GM19023 (cell line): Measurements from ENCODE around the gene CXCR5.

ENCODE experiments used
- ATAC-seq: cut with Tn5 transposase; IDR thresholded peaks from one replicate; pipeline ENCODE4 v1.9.1; 2021; ENCODE audit warnings: mild to moderate bottlenecking, moderate library complexity; ENCODE audit not compliant: unreplicated experiment

CXCR5 gene

DNA sequence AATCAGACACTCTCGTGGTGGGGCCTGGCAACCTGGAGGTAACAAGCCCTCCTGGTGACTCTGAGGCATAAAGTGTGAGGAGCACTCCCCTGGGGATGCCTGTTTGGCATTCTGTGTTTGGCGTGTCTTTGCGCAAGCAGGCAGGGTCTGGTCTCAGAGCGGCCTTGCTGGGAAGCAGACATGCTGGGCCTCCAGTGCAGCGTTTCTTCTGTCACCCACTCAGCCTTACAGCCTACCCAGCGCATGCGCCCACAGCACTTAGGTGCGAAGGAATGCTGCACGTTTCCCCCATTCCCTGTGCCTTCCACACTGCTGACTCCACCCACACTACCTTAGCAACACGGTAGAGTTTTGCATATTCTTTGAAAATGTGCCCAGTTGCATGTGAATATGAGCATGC lies 7.4 kb upstream of the CXCR5 start:
- no peak for ATAC-seq

GRCh38 chr11:118877487-118878162 lies 6.1 kb upstream of the CXCR5 start:
- ATAC-seq: no peak

- no peak for ATAC-seq
These were observed 5.5 kb upstream of the CXCR5 start for GRCh38 chr11:118878163-118878563.

DNA sequence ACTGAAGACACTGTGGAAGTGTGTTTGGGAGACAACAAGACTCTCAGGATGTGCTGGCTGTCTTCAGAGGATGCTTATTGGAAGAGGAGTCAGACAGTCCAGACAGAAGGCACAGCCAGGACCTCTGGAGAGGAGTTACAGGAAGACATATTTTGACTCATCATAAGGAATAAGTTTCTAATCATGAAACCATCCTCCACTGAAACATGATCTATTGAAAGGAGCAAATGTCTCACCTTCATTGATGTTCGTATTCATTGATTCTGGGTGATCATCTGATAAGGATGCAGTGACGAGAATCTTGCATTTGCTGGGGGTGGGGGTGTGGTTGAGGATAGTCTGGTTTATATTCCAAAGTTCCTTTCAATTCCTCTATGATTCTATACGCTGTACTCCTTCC lies 2.5 kb upstream of the CXCR5 start:
- ATAC-seq: no peak

DNA sequence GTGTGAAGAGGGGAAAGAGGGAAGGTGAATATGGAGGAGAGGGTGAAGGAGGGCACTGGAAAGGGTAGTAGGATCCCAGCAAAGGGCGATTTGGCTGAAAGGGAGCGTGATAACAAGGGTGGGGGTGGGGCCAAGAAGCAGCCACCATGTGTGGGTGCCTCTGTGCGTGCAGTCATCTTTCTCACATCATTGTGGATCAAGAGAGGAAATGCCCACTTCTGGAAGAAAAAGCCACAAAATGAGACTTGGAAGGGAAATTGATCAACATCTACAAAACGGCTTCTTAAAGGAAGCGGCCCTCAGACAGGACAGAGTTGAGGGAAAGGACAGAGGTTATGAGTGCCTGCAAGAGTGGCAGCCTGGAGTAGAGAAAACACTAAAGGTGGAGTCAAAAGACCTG lies 1.2 kb upstream of the CXCR5 start:
- ATAC-seq: no peak

DNA sequence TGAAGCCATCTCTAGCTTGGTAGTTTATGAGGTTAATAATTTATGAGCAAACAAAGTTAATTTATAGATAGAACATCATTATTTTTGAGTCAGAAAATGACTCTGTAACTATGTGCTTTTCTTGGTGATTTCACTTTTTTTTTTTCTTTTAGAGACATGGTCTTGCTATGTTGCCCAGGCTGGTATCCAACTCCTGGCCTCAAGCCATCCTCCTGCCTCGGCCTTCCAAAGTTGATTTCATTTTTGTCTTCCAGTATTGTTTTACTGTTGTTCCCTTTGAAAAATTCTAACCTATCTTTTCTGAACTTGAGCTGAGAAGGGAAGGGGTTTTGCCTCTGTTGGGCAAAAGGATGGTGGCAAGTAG lies 706 bp upstream of the CXCR5 start:
- ATAC-seq: no peak

DNA sequence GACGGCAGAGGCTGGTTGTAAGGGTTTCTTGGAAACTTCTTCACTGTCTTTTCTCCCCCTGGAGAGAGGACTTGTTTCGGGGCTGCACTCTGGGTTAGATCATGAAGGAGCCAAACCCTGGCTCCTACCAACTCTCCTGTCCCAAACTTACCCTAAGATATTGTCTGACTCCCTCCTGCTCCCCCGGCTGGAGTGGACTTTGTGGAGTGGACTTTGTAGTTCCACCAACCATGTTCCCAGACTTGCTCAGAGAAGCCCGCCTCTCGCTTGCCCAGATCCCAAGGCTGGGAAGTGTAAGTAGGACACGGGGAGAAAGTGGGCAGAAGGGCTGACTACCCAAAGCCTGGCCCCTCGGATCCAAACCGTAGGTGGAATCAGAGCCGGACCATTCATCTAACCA lies 1.2 kb downstream of the CXCR5 start:
- ATAC-seq: no peak

DNA sequence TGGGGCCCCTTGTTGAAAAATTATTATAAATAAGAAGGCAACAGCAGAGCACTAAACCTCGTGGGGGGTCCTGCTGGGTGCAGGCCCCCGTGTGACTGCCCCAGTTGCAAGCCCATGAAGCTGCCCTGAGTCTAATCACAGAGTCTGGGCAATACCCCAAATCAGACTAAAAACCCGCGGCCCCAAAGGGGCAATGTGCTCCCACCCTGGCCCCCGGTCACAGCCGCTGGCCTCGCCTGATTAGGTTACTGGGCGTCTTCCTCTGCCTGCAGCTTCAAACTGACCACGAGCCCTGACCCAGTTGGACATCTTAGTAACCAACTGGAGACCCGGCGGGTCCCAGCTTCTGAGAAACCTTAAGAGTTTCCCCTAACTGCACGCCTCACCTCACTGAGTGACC lies 1.6 kb downstream of the CXCR5 start:
- ATAC-seq: no peak

- no peak for ATAC-seq
These were observed 2.3 kb downstream of the CXCR5 start for GRCh38 chr11:118885831-118886565.

- ATAC-seq: peak; percentile 48
These were observed 3.0 kb downstream of the CXCR5 start for GRCh38 chr11:118886681-118887111.

- no peak for ATAC-seq
These were observed 3.5 kb downstream of the CXCR5 start for GRCh38 chr11:118887206-118887605.

DNA sequence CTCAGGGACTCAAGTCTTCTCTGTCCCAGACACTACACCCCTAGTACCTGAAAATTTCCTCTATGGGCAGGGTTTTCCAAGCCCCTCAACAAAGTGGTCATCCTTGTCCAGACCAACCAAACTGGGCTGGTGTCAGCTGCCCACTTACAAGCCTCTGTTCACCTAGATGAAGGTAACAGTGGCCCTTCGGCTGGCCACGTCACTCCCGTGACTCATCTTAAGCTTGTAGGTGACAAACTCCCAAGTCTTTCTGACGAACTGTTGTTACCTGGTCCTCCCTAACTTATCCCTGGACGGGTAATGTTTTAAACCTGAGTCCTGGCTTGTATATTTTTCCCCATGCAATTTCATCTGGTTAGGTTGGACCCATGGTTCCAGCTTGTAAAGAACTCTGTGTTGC lies 4.7 kb downstream of the CXCR5 start:
- no peak for ATAC-seq

- ATAC-seq: no peak
These were observed 6.1 kb downstream of the CXCR5 start for GRCh38 chr11:118889797-118890196.

DNA sequence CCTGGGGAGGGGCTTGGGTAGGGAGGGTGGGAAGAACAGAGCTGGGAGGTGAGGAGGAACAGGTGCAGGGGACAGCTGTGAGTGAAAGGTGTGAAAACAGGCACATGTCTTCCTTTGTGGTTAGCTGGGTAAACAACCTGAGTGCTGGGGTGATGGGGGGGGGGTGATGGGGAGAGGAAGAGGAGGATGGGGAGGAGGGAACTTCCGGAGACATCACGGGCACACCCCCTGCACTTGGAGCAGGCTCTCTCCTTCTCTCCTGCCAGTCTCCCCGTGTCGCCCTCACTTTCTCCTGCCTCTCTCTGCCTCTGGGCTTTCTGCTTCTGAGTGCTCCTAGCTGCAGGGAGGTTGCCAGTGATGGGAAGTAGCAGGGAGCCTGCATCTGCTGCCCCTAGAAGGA lies 8.8 kb downstream of the CXCR5 start:
- ATAC-seq: no peak

DNA sequence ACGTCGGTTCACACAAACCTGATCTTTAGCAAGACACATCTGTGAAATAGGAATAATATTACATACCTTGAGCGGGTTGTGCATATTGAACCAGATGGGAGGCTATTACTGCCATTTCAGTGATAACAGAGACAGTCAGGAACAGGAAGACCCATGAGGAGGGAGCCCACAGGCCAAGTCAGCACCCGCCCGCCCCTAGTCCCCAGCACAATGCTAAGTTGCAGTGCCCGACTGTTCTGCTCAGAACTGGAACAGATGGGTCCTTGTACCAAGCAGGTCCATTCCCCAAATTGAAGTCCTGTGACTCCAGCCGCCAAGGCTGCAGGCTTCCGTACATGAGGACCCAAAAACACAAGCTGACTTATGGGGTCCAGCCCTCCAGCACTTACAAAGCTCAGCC lies 9.3 kb downstream of the CXCR5 start:
- ATAC-seq: no peak

- no peak for ATAC-seq
These were observed 10.0 kb downstream of the CXCR5 start for GRCh38 chr11:118893662-118894061.

DNA sequence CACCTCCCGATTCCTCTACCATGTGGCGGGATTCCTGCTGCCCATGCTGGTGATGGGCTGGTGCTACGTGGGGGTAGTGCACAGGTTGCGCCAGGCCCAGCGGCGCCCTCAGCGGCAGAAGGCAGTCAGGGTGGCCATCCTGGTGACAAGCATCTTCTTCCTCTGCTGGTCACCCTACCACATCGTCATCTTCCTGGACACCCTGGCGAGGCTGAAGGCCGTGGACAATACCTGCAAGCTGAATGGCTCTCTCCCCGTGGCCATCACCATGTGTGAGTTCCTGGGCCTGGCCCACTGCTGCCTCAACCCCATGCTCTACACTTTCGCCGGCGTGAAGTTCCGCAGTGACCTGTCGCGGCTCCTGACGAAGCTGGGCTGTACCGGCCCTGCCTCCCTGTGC lies 10.5 kb downstream of the CXCR5 start:
- no peak for ATAC-seq

- ATAC-seq: no peak
These were observed 11.7 kb downstream of the CXCR5 start for GRCh38 chr11:118895093-118896039.

- ATAC-seq: no peak
These were observed 12.8 kb downstream of the CXCR5 start for GRCh38 chr11:118896472-118896913.

GRCh38 chr11:118896921-118897591 lies 13.4 kb downstream of the CXCR5 start:
- ATAC-seq: no peak

DNA sequence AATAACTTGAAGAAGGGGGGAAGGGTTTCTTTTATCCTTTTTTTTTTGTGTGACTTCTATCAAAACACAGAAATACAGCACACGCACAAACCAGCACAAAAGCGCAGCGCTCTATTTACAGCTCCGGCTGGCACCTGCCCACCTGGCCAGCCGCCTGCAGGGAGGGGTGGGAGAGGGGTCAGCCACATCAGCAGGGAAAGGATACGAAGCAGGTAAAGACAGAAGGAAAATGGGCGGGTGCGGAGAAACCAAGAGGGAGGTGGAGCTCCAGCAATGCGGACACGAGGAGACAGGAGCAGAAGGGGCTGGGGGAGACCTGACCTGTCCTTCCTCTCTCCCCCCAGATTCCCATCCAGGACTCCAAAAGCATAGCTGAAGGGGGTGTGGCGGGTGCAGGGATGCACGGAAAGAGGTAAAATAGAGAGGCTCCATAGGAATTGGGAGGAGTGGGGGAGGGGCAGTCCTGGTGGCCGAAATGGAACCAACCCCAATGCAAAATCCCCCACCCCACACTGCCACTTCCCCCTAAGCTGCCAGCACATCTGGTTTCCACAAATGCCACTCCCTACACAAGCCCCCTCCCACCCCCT lies 14.1 kb downstream of the CXCR5 start:
- no peak for ATAC-seq
